Measurements from ENCODE around the gene RELN. TPM values are rescaled to one million over a fixed set of nuclear protein-coding genes. Genes with fewer than 3 reads are reported as not detected.
"Not testable (repeated sequence)": the region's sequence is repeated elsewhere in the genome, so short reads cannot be mapped to it uniquely, and the experiment has no call there.

The RELN gene
- total RNA-seq, 4 donors from 2014 or later: 1.0 to 3.5 (median 1.3) TPM

DNA sequence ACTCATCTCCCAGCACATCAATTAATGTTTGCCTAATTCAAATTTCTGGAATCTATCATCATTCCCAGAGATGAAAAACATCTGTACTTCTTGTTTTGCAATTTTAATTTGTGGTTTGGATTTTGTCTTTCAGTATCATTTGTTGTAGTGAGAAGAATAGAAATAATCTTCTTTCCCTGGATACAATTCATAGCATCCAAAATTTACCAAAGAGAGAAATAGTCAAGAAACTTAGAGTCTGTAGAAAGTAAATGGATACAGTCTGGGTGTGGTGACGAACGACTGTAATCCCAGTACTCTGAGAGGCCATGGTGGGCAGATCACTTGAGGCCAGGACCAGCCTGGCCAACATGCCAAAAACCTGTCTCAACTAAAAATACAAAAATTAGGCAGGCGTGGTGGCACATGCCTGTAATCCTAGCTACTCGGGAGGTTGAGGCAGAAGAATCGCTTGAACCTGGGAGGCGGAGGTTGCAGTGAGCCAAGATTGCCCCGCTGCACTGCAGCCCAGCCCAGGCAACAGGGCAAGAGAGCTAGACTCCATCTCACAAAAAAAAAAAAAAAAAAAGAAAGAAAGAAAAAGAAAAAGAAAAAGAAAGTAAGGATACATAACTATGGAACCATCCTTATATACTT lies 193.0 kb downstream of the RELN start:
- WGBS, 2 donors: 77 to 82% methylated on average over 7 of the region's 7 CpGs
- no peak for DNase-seq (ENCODE audit: low spot score in 2 of 2)
- H3K4me3 ChIP-seq (ENCODE audit: low read depth, poor library complexity, severe bottlenecking): no peak overlapping the region
- intact Hi-C loops (cut with DNase I; ENCODE audit: low total_unique reads): no loop called here
- TF ChIP-seq, protein P1, sequence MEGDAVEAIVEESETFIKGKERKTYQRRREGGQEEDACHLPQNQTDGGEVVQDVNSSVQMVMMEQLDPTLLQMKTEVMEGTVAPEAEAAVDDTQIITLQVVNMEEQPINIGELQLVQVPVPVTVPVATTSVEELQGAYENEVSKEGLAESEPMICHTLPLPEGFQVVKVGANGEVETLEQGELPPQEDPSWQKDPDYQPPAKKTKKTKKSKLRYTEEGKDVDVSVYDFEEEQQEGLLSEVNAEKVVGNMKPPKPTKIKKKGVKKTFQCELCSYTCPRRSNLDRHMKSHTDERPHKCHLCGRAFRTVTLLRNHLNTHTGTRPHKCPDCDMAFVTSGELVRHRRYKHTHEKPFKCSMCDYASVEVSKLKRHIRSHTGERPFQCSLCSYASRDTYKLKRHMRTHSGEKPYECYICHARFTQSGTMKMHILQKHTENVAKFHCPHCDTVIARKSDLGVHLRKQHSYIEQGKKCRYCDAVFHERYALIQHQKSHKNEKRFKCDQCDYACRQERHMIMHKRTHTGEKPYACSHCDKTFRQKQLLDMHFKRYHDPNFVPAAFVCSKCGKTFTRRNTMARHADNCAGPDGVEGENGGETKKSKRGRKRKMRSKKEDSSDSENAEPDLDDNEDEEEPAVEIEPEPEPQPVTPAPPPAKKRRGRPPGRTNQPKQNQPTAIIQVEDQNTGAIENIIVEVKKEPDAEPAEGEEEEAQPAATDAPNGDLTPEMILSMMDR (IDR thresholded peaks at IDR 0.05): no peak
- no peak for TF ChIP-seq POLR2A (IDR thresholded peaks at IDR 0.05)

DNA sequence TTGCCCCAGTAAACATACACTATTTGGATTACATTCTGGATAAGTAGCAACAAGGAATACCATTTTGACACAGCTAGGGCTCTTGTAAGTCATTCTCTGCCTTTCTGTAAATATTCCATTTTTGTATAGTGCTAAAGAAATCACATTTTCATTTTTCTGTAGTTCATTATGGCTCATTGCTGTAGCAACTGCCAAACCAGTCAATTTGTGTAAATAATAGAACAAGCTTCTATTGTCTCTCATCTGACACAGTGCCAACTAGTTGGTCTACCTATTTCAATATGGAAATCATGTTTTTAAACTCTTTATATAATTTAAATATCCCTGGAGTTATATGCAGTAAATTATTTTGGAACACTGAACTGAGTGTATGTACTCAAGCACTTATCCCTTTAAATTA lies 193.7 kb downstream of the RELN start:
- DNase-seq (ENCODE audit: low spot score in 2 of 2): no peak
- intact Hi-C loops (cut with DNase I; ENCODE audit: low total_unique reads): no loop called here
- no peak for TF ChIP-seq POLR2A (IDR thresholded peaks at IDR 0.05)
- TF ChIP-seq, protein P1 (IDR thresholded peaks at IDR 0.05): no peak
- H3K4me3 ChIP-seq (ENCODE audit: low read depth, poor library complexity, severe bottlenecking): no peak overlapping the region

DNA sequence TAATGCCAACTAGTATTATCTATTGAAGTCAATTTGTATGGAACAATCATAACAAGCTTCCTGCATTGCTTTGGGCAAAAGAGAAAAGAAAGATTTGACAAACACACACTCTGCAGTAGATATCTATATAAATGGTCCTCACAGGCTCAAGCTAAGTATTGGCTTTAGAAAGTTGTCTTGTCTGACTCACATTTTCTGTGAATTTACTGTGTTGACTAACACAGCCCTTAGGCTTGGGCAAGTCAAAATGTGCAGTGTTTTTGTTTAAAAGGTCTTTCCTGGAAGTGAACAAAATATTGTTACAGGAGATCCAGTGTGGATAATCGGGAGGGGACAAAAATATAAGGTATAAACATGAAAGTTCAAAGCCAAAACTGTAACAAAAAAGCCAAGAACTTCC lies 194.4 kb downstream of the RELN start:
- TF ChIP-seq, protein P1 (IDR thresholded peaks at IDR 0.05): no peak
- TF ChIP-seq POLR2A (IDR thresholded peaks at IDR 0.05): no peak
- intact Hi-C loops (cut with DNase I; ENCODE audit: low total_unique reads): no loop called here
- WGBS, 2 donors: 19 to 28% methylated on average over 1 of the region's 1 CpG
- H3K4me3 ChIP-seq (ENCODE audit: low read depth, poor library complexity, severe bottlenecking): no peak overlapping the region
- DNase-seq (ENCODE audit: low spot score in 2 of 2): no peak

DNA sequence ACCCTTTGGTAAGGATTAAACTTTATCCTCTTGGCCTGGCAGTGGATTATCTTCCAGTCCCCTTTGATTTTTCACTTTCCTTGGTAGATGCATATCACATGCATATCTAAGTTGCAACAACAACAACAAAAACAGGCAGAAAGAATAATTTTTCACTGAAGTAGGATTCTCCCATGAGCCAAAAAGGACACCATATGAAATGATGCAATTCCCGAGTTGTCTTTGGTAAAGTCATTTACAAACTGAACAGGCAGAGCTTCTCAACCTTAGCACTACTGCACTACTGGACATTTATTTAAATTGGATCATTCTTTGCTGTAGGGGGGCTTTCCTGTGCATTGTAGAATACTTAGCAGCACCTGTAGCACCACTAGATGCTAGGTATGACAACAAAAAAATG lies 195.0 kb downstream of the RELN start:
- no peak for TF ChIP-seq POLR2A (IDR thresholded peaks at IDR 0.05)
- TF ChIP-seq, protein P1 (IDR thresholded peaks at IDR 0.05): no peak
- WGBS, 2 donors: 77 to 88% methylated on average over 1 of the region's 1 CpG
- no peak for DNase-seq (ENCODE audit: low spot score in 2 of 2)
- no peak overlapping the region for H3K4me3 ChIP-seq (ENCODE audit: low read depth, poor library complexity, severe bottlenecking)
- intact Hi-C loops (cut with DNase I; ENCODE audit: low total_unique reads): no loop called here

DNA sequence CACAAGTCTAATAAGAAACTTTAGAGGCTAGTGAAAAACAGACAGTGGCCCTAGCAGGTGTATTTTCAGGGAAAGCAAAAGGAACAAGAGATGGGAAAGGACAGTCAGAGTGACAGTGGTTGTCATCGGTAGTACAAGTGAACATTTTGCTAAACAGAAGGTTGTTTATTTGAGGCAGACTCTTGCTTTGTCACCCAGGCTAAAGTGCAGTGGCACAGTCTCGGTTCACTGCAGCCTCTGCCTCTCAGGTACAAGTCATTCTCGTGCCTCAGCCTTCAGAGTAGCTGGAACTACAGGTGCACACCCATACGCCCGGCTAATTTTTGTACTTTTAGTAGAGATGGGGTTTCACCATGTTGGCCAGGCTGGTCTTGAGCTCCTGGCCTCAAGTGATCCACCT lies 195.8 kb downstream of the RELN start:
- TF ChIP-seq POLR2A (IDR thresholded peaks at IDR 0.05): no peak
- TF ChIP-seq, protein P1 (IDR thresholded peaks at IDR 0.05): no peak
- no peak for DNase-seq (ENCODE audit: low spot score in 2 of 2)
- WGBS, 2 donors: 89 to 90% methylated on average over 5 of the region's 5 CpGs
- intact Hi-C loops (cut with DNase I; ENCODE audit: low total_unique reads): no loop called here
- H3K4me3 ChIP-seq (ENCODE audit: low read depth, poor library complexity, severe bottlenecking): no peak overlapping the region

DNA sequence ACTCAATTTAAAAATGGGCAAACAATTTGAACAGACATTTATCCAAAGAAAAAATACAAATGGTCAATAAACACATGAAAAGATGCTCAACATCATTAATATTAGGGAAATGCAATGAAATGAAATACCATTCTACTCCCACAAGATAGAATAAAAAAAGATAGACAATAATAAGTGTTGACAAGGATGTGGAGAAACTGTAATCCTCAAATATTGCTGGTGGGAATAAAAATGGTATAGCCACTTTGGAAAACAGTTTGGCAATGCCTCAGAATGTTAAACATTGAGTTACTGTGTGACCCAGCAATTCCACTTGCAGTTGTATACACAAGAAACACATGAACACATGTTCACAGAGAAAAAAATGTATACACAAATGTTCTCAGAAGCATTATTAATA lies 197.6 kb downstream of the RELN start:
- no peak for DNase-seq (ENCODE audit: low spot score in 2 of 2)
- TF ChIP-seq, protein P1 (IDR thresholded peaks at IDR 0.05): no peak
- no peak for TF ChIP-seq POLR2A (IDR thresholded peaks at IDR 0.05)
- intact Hi-C loops (cut with DNase I; ENCODE audit: low total_unique reads): no loop called here

DNA sequence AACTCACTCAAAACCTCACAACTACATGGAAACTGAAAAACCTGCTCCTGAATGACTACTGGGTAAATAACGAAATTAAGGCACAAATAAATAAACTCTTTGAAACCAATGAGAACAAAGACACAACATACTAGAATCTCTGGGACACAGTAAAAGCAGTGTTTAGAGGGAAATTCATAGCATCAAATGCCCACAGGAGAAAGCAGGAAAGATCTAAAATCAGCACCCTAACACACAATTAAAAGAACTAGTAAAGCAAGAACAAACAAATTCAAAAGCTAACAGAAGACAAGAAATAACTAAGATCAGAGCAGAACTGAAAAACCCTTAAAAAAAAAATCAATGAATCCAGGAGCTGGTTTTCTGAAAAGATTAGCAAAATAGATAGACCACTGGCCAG lies 202.4 kb downstream of the RELN start:
- DNase-seq (ENCODE audit: low spot score in 2 of 2); H3K4me3 ChIP-seq (ENCODE audit: low read depth, poor library complexity, severe bottlenecking); intact Hi-C loops (cut with DNase I; ENCODE audit: low total_unique reads): not testable (repeated sequence)
- 75 to 83% methylated on average over 1 of the region's 1 CpG for WGBS, 2 donors

More for the DNA sequence above, 197.6 kb downstream of the RELN start:
- H3K4me3 ChIP-seq (ENCODE audit: low read depth, poor library complexity, severe bottlenecking): no peak overlapping the region

Measured in lower leg skin (tissue), 4 donors.